ENCODE measurements around the gene OVAAL. TPM values are rescaled to one million over a fixed set of nuclear protein-coding genes. Genes with fewer than 3 reads are reported as not detected.

The OVAAL gene
- total and polyA plus RNA-seq, 9 of the 15 experiments (the other 6 are each of a cell fraction or from before 2014, with no cell fraction given), result 0.04 to 0.18 (median 0.08) TPM; not detected in 4

- WGBS (ENCODE audit: insufficient coverage, low coverage, missing lambda C conversion rate), result 82% methylated on average over 9 of the region's 9 CpGs
Observed at GRCh38 chr1:180567654-180568053, 8.9 kb downstream of the OVAAL start.

More at GRCh38 chr1:180567654-180568053, 8.9 kb downstream of the OVAAL start:
- ATAC-seq, result no peak
- Histone ChIP-seq H3K27me3 (ENCODE audit: control insufficient read depth in 2 of 2, insufficient read depth in 2 of 2, low read length in 2 of 2) (no peaks in the 10 kb centered on the region), H3K4me2 (ENCODE audit: insufficient read depth, low read length) (no peak overlapping the region), H3K9ac (ENCODE audit: insufficient read depth in 1 of 2, low read depth in 2 of 2, low read length in 2 of 2) (no peak overlapping the region), H4K20me1 (replicated peaks; ENCODE audit: control insufficient read depth, insufficient read depth, low read length) (no peaks in the 10 kb centered on the region), H2AFZ (ENCODE audit: low read depth, low read length) (no peak overlapping the region), H3K36me3 (ENCODE audit: control insufficient read depth, insufficient read depth, low read length) (no peaks in the 10 kb centered on the region), H3K4me3 (no peak overlapping the region), H3K79me2 (ENCODE audit: control insufficient read depth, insufficient read depth, low read length) (no peaks in the 10 kb centered on the region), H3K27ac (ENCODE audit: extremely low read depth, low read depth, low read length) (no peak overlapping the region), H3K4me1 (replicated peaks in 1 of 2; ENCODE audit: control insufficient read depth in 2 of 2, insufficient read depth in 2 of 2, low read length in 2 of 2) (peaks cover 6 to 37% of the 10 kb centered on the region in 2 experiments), H3K9me1 (ENCODE audit: control insufficient read depth, insufficient read depth, low read length) (no peaks in the 10 kb centered on the region), H3K9me3 (replicated peaks; ENCODE audit: control insufficient read depth, insufficient read depth, low read depth, low read length) (no peaks in the 10 kb centered on the region)
- no TSS peak for BruUV-seq (replicated peaks)
- in situ Hi-C loops (cut with MboI) (no loop called here), intact Hi-C loops (cut with micrococcal nuclease) (no loop called here)
- FAIRE-seq, result no peak
- no peak for DNase-seq (ENCODE audit: extremely low read depth in 1 of 4, low spot score in 3 of 4)
- CTCF ChIA-PET (ENCODE audit: low intra/inter-chr PET ratio), result no interaction called here
- TF ChIP-seq ZNF311 (CRISPR knock-in tag; IDR thresholded peaks at IDR 0.05) (no peak), SIN3B (IDR thresholded peaks at IDR 0.05; ENCODE audit: low read depth) (no peak), TOE1 (IDR thresholded peaks at IDR 0.05; ENCODE audit: borderline replicate concordance) (no peak), TOE1 (CRISPR knock-in tag; IDR thresholded peaks at IDR 0.05; ENCODE audit: borderline replicate concordance, low read depth) (no peak), KAT8 (IDR thresholded peaks at IDR 0.05; ENCODE audit: low read depth) (no peak), E4F1 (CRISPR knock-in tag; IDR thresholded peaks at IDR 0.05; ENCODE audit: borderline replicate concordance) (no peak), IRF2 (CRISPR knock-in tag; IDR thresholded peaks at IDR 0.05) (no peak), CREM (IDR thresholded peaks at IDR 0.05; ENCODE audit: low read depth) (no peak), ZNF668 (CRISPR knock-in tag; IDR thresholded peaks at IDR 0.05) (no peak), VEZF1 (CRISPR knock-in tag; IDR thresholded peaks at IDR 0.05) (no peak), CBFA2T3 (IDR thresholded peaks at IDR 0.05) (no peak), ELK1 (CRISPR knock-in tag; IDR thresholded peaks at IDR 0.05) (no peak)
- POLR2A ChIA-PET, result interaction anchor here (1.0 to 2.5 kb wide), 3 partner anchors 18 to 27 kb away, joined by 3 to 9 read pairs (median 3); no protein-coding TSS in a partner anchor
